ENCODE data around the gene CUL1. TPM values are rescaled to one million over a fixed set of nuclear protein-coding genes. Genes with fewer than 3 reads are reported as not detected.

CUL1 gene
- total RNA-seq, 2 experiments from 2014 or later: 40.5 to 56.6 TPM

DNA sequence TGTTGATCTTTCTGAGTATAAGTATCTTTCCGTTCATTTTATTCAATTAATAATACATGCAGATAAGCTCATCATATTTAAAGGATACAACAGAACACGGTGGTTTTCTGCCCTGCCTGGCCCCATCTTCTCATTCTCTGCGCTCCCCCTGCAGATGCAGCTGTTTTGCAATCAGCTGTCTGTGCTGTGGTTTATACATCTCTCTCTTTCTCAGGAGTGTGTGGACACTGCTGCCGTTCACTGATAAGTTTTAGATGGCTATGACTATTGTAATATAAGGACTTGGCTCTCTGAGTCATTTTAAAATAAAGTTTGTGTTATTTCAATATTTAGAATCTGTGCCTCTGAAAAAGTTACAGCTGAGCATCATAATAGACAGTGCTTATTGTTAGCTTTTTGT lies 54.5 kb downstream of the CUL1 start:
- DNase-seq (ENCODE audit: low spot score): no peak
- Histone ChIP-seq H3K9me3 (ENCODE audit: low read length) (no peaks in the 10 kb centered on the region), H3K27ac (ENCODE audit: low read depth, low read length, poor library complexity, severe bottlenecking) (no peak overlapping the region), H3K4me2 (ENCODE audit: low read length) (no peak overlapping the region), H3K79me2 (ENCODE audit: insufficient read depth, low read depth, low read length) (no peaks in the 10 kb centered on the region), H2AFZ (ENCODE audit: low read length) (no peak overlapping the region), H3K36me3 (ENCODE audit: insufficient read depth, low read length) (peaks cover 52% of the 10 kb centered on the region), H4K20me1 (ENCODE audit: insufficient read depth, low read length) (no peaks in the 10 kb centered on the region), H3K4me3 (ENCODE audit: low read depth, low read length, poor library complexity, severe bottlenecking) (no peak overlapping the region), H3K4me1 (ENCODE audit: insufficient read depth, low read length, poor library complexity, severe bottlenecking) (no peaks in the 10 kb centered on the region), H3K9me2 (ENCODE audit: insufficient read depth, low read length) (no peaks in the 10 kb centered on the region)
- BruUV-seq (replicated peaks): no TSS peak
- CTCF ChIA-PET (ENCODE audit: unreplicated experiment): interaction anchor here (0.6 kb wide), 1 partner anchor 11 kb away, joined by 3 read pairs; no protein-coding TSS in a partner anchor
- intact Hi-C loops (cut with micrococcal nuclease; ENCODE audit: unreplicated experiment): no loop called here
- no peak for TF ChIP-seq EZH2phosphoT487 (IDR thresholded peaks at IDR 0.05; ENCODE audit: borderline replicate concordance, low read depth, low read length)
- TF ChIP-seq, protein P1, sequence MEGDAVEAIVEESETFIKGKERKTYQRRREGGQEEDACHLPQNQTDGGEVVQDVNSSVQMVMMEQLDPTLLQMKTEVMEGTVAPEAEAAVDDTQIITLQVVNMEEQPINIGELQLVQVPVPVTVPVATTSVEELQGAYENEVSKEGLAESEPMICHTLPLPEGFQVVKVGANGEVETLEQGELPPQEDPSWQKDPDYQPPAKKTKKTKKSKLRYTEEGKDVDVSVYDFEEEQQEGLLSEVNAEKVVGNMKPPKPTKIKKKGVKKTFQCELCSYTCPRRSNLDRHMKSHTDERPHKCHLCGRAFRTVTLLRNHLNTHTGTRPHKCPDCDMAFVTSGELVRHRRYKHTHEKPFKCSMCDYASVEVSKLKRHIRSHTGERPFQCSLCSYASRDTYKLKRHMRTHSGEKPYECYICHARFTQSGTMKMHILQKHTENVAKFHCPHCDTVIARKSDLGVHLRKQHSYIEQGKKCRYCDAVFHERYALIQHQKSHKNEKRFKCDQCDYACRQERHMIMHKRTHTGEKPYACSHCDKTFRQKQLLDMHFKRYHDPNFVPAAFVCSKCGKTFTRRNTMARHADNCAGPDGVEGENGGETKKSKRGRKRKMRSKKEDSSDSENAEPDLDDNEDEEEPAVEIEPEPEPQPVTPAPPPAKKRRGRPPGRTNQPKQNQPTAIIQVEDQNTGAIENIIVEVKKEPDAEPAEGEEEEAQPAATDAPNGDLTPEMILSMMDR (conservative IDR thresholded peaks at IDR 0.05; ENCODE audit: low read length): no peak
- POLR2A ChIA-PET: interaction anchor here (0.7 to 1.6 kb wide), 5 partner anchors 10 to 63 kb away, joined by 3 to 5 read pairs (median 4); no protein-coding TSS in a partner anchor

DNA sequence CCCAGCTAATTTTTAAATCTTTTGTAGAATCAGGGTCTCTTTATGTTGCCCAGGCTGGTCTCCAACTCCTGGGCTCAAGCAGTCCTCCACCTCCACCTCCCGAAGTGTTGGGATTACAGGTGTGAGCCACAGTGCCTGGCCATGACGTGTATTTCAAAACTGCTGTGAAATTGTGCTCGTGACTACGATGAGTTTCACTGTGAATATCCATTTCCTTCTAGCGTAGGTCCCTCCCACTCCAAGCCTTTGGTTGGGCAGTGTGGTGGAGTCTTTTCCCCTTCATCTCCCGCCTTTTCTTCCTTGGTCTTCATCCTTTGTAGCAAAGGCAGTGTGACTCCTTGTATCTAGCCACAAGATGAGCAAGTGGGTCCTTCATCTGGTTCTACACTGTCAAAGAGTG lies 56.2 kb downstream of the CUL1 start:
- ChIA-PET CTCF (ENCODE audit: unreplicated experiment) (no interaction called here), POLR2A (interaction anchor here (1.7 kb wide), 1 partner anchor 9 kb away, joined by 5 read pairs; no protein-coding TSS in a partner anchor)
- no peak overlapping the region for H2AFZ ChIP-seq (ENCODE audit: low read length)
- H3K27ac ChIP-seq (ENCODE audit: low read depth, low read length, poor library complexity, severe bottlenecking): no peak overlapping the region
- BruUV-seq (replicated peaks): no TSS peak
- TF ChIP-seq, protein P1 (conservative IDR thresholded peaks at IDR 0.05; ENCODE audit: low read length): no peak
- no peak for TF ChIP-seq EZH2phosphoT487 (IDR thresholded peaks at IDR 0.05; ENCODE audit: borderline replicate concordance, low read depth, low read length)
- H3K79me2 ChIP-seq (ENCODE audit: insufficient read depth, low read depth, low read length): no peaks in the 10 kb centered on the region
- no peaks in the 10 kb centered on the region for H3K9me3 ChIP-seq (ENCODE audit: low read length)
- no peaks in the 10 kb centered on the region for H3K9me2 ChIP-seq (ENCODE audit: insufficient read depth, low read length)
- H3K4me2 ChIP-seq (ENCODE audit: low read length): no peak overlapping the region
- intact Hi-C loops (cut with micrococcal nuclease; ENCODE audit: unreplicated experiment): no loop called here
- H4K20me1 ChIP-seq (ENCODE audit: insufficient read depth, low read length): no peaks in the 10 kb centered on the region
- H3K4me1 ChIP-seq (ENCODE audit: insufficient read depth, low read length, poor library complexity, severe bottlenecking): no peaks in the 10 kb centered on the region
- H3K36me3 ChIP-seq (ENCODE audit: insufficient read depth, low read length): peaks cover 56% of the 10 kb centered on the region
- DNase-seq (ENCODE audit: low spot score): no peak
- H3K4me3 ChIP-seq (ENCODE audit: low read depth, low read length, poor library complexity, severe bottlenecking): no peak overlapping the region

GRCh38 chr7:148761499-148762278 lies 63.0 kb downstream of the CUL1 start:
- ChIA-PET POLR2A (interaction anchor here (0.9 to 1.0 kb wide), 2 partner anchors 12 to 14 kb away, joined by 3 read pairs; no protein-coding TSS in a partner anchor), CTCF (ENCODE audit: unreplicated experiment) (interaction anchor here (1.0 kb wide), 1 partner anchor 12 kb away, joined by 3 read pairs; no protein-coding TSS in a partner anchor)
- Histone ChIP-seq H3K9me3 (ENCODE audit: low read length) (no peaks in the 10 kb centered on the region), H3K9me2 (ENCODE audit: insufficient read depth, low read length) (no peaks in the 10 kb centered on the region), H3K4me2 (ENCODE audit: low read length) (no peak overlapping the region), H3K79me2 (ENCODE audit: insufficient read depth, low read depth, low read length) (no peaks in the 10 kb centered on the region), H3K36me3 (ENCODE audit: insufficient read depth, low read length) (peaks cover 64% of the 10 kb centered on the region), H4K20me1 (ENCODE audit: insufficient read depth, low read length) (no peaks in the 10 kb centered on the region), H2AFZ (ENCODE audit: low read length) (no peak overlapping the region), H3K4me1 (ENCODE audit: insufficient read depth, low read length, poor library complexity, severe bottlenecking) (no peaks in the 10 kb centered on the region), H3K27ac (ENCODE audit: low read depth, low read length, poor library complexity, severe bottlenecking) (no peak overlapping the region), H3K4me3 (ENCODE audit: low read depth, low read length, poor library complexity, severe bottlenecking) (no peak overlapping the region)
- TF ChIP-seq, protein P1 (conservative IDR thresholded peaks at IDR 0.05; ENCODE audit: low read length): no peak
- TF ChIP-seq EZH2phosphoT487 (IDR thresholded peaks at IDR 0.05; ENCODE audit: borderline replicate concordance, low read depth, low read length): no peak
- no peak for DNase-seq (ENCODE audit: low spot score)
- BruUV-seq (replicated peaks): no TSS peak
- intact Hi-C loops (cut with micrococcal nuclease; ENCODE audit: unreplicated experiment): no loop called here

Data from OCI-LY7 (cell line).